ENCODE measurements around the gene POLRMT.
"Not testable (repeated sequence)": the region's sequence is repeated elsewhere in the genome, so short reads cannot be mapped to it uniquely, and the experiment has no call there.

The POLRMT gene

GRCh38 chr19:588093-588740, 45.1 kb downstream of the POLRMT start:
- Histone ChIP-seq H3K27ac (no peak overlapping the region), H3K27me3 (ENCODE audit: insufficient read depth, low read depth, severe bottlenecking) (peaks cover 30% of the 10 kb centered on the region), H3K9me3 (ENCODE audit: severe bottlenecking) (no peaks in the 10 kb centered on the region), H3K36me3 (peaks cover 8% of the 10 kb centered on the region; the same call in 1 of the 2 replicates), H3K4me3 (ENCODE audit: low read depth, low read length) (no peak overlapping the region)
- TF ChIP-seq CTCF (IDR thresholded peaks at IDR 0.05; ENCODE audit: low read depth, low read length), result peak; percentile 89
- peak; percentile 88 for DNase-seq

GRCh38 chr19:585551-586110, 47.7 kb downstream of the POLRMT start:
- Histone ChIP-seq H3K4me3 (ENCODE audit: low read depth, low read length) (no peak overlapping the region), H3K27ac (no peak overlapping the region)
- DNase-seq, result no peak

GRCh38 chr19:585146-585545, 48.2 kb downstream of the POLRMT start:
- H3K9me3 ChIP-seq (ENCODE audit: severe bottlenecking); H3K27ac ChIP-seq; H3K4me3 ChIP-seq (ENCODE audit: low read depth, low read length); DNase-seq: not testable (repeated sequence)
- peaks cover 12% of the 10 kb centered on the region for H3K27me3 ChIP-seq (ENCODE audit: insufficient read depth, low read depth, severe bottlenecking)
- H3K36me3 ChIP-seq, result peaks cover 28% of the 10 kb centered on the region

More at GRCh38 chr19:585551-586110, 47.7 kb downstream of the POLRMT start:
- H3K27me3 ChIP-seq (ENCODE audit: insufficient read depth, low read depth, severe bottlenecking), result peaks cover 12% of the 10 kb centered on the region
- no peak for TF ChIP-seq CTCF (IDR thresholded peaks at IDR 0.05; ENCODE audit: low read depth, low read length)
- no peaks in the 10 kb centered on the region for H3K9me3 ChIP-seq (ENCODE audit: severe bottlenecking)
- H3K36me3 ChIP-seq, result peaks cover 24% of the 10 kb centered on the region

GRCh38 chr19:584240-585001, 48.9 kb downstream of the POLRMT start:
- peak; percentile 100 for TF ChIP-seq CTCF (IDR thresholded peaks at IDR 0.05; ENCODE audit: low read depth, low read length)
- H3K9me3 ChIP-seq (ENCODE audit: severe bottlenecking), result no peaks in the 10 kb centered on the region
- peaks cover 12% of the 10 kb centered on the region for H3K27me3 ChIP-seq (ENCODE audit: insufficient read depth, low read depth, severe bottlenecking)
- peak; percentile 85 for DNase-seq
- peak overlapping the region; percentile 54 for H3K27ac ChIP-seq
- H3K4me3 ChIP-seq (ENCODE audit: low read depth, low read length), result no peak overlapping the region
- H3K36me3 ChIP-seq, result peaks cover 35% of the 10 kb centered on the region

GRCh38 chr19:583968-584239, 49.4 kb downstream of the POLRMT start:
- DNase-seq, result no peak
- Histone ChIP-seq H3K4me3 (ENCODE audit: low read depth, low read length) (no peak overlapping the region), H3K27ac (peak overlapping the region; percentile 54)

More at GRCh38 chr19:583968-584239, 49.4 kb downstream of the POLRMT start:
- Histone ChIP-seq H3K36me3 (peaks cover 41% of the 10 kb centered on the region), H3K9me3 (ENCODE audit: severe bottlenecking) (no peaks in the 10 kb centered on the region), H3K27me3 (ENCODE audit: insufficient read depth, low read depth, severe bottlenecking) (peaks cover 8% of the 10 kb centered on the region)
- no peak for TF ChIP-seq CTCF (IDR thresholded peaks at IDR 0.05; ENCODE audit: low read depth, low read length)

Data from WERI-Rb-1 (cell line).